Glutamatergic neuron (in vitro differentiated cells): ENCODE results near the gene RNF8. TPM values are rescaled to one million over a fixed set of nuclear protein-coding genes. Genes with fewer than 3 reads are reported as not detected.

Experiments used
- DNase-seq: peaks from one replicate; pipeline ENCODE4 v3.0.0; 2022
- H3K27ac Mint-ChIP-seq: one replicate; pipeline ENCODE4 v1.8.0; 2020; ENCODE audit warnings: mild to moderate bottlenecking, mixed read lengths, inconsistent platforms; ENCODE audit not compliant: unreplicated experiment
- H3K27me3 Mint-ChIP-seq: one replicate; pipeline ENCODE4 v1.8.0; 2020; ENCODE audit warnings: mild to moderate bottlenecking, moderate library complexity, mixed read lengths, inconsistent platforms; ENCODE audit not compliant: unreplicated experiment
- H3K36me3 Mint-ChIP-seq: one replicate; pipeline ENCODE4 v1.8.0; 2020; ENCODE audit warnings: mild to moderate bottlenecking, mixed read lengths, inconsistent platforms; ENCODE audit not compliant: unreplicated experiment
- H3K4me1 Mint-ChIP-seq: one replicate; pipeline ENCODE4 v1.8.0; 2020; ENCODE audit warnings: mild to moderate bottlenecking, low read depth, mixed read lengths, inconsistent platforms; ENCODE audit not compliant: unreplicated experiment
- H3K4me3 Mint-ChIP-seq: one replicate; pipeline ENCODE4 v1.8.0; 2020; ENCODE audit warnings: mild to moderate bottlenecking, mixed read lengths, inconsistent platforms; ENCODE audit not compliant: unreplicated experiment
- H3K9me3 Mint-ChIP-seq: one replicate; pipeline ENCODE4 v1.8.0; 2020; ENCODE audit warnings: mild to moderate bottlenecking, moderate library complexity, mixed read lengths, inconsistent platforms; ENCODE audit not compliant: unreplicated experiment
- CTCF ChIP-seq: fragments of 200-600 bp; sonication (generic); IDR thresholded peaks from one replicate; pipeline ENCODE4 v1.5.0; 2021; ENCODE audit not compliant: partially characterized antibody, unreplicated experiment
- total RNA-seq: library from RNA; stranded (reverse); fragmentation: NEBNext Ultra II Directional; extraction: Animal tissue kit (Norgen Biotek cat#: 25700); gene quantifications from one replicate; pipeline ENCODE4 v1.2.1, GENCODE V29; 2021; ENCODE audit not compliant: unreplicated experiment

Gene RNF8
- total RNA-seq, 1 donor from 2014 or later: 21.0 TPM

- Mint-ChIP-seq H3K4me1 (peaks cover 9% of the 10 kb centered on the region), H3K27me3 (peaks cover 6% of the 10 kb centered on the region), H3K4me3 (no peak overlapping the region), H3K9me3 (peaks cover 4% of the 10 kb centered on the region), H3K36me3 (no peaks in the 10 kb centered on the region), H3K27ac (no peak overlapping the region)
- TF ChIP-seq CTCF: no peak
- DNase-seq: no peak
Observed at GRCh38 chr6:37351027-37351426, 2.8 kb upstream of the RNF8 start.

- no peak for TF ChIP-seq CTCF
- peaks cover 2% of the 10 kb centered on the region for H3K27me3 Mint-ChIP-seq
- H3K36me3 Mint-ChIP-seq: no peaks in the 10 kb centered on the region
- peaks cover 4% of the 10 kb centered on the region for H3K9me3 Mint-ChIP-seq
- no peak for DNase-seq
- peaks cover 11% of the 10 kb centered on the region for H3K4me1 Mint-ChIP-seq
- no peak overlapping the region for H3K4me3 Mint-ChIP-seq
- H3K27ac Mint-ChIP-seq: no peak overlapping the region
Observed at GRCh38 chr6:37352384-37352783, 1.4 kb upstream of the RNF8 start.

GRCh38 chr6:37354526-37355384 is 972 bp downstream of the RNF8 start:
- Mint-ChIP-seq H3K9me3 (peaks cover 4% of the 10 kb centered on the region), H3K27ac (no peak overlapping the region), H3K27me3 (peaks cover 2% of the 10 kb centered on the region), H3K36me3 (no peaks in the 10 kb centered on the region), H3K4me1 (peaks cover 14% of the 10 kb centered on the region), H3K4me3 (peak overlapping the region; percentile 95)
- TF ChIP-seq CTCF: no peak
- DNase-seq: peak; percentile 41

- H3K4me3 Mint-ChIP-seq: no peak overlapping the region
Observed at GRCh38 chr6:37357288-37357687, 3.5 kb downstream of the RNF8 start.

More at GRCh38 chr6:37357288-37357687, 3.5 kb downstream of the RNF8 start:
- H3K36me3 Mint-ChIP-seq: no peaks in the 10 kb centered on the region
- peaks cover 2% of the 10 kb centered on the region for H3K27me3 Mint-ChIP-seq
- peaks cover 14% of the 10 kb centered on the region for H3K4me1 Mint-ChIP-seq
- H3K9me3 Mint-ChIP-seq: peaks cover 4% of the 10 kb centered on the region
- H3K27ac Mint-ChIP-seq: no peak overlapping the region
- no peak for DNase-seq
- no peak for TF ChIP-seq CTCF
